HepG2 (cell line): Measurements from ENCODE around the gene MICOS13. TPM values are rescaled to one million over a fixed set of nuclear protein-coding genes. Genes with fewer than 3 reads are reported as not detected.

Experiments used
- BRF2 ChIP-seq: sonication (generic); formaldehyde crosslinking; IDR thresholded peaks from 2 replicates; pipeline ENCODE4 v1.8.1; 2022; ENCODE audit warnings: mild to moderate bottlenecking, missing genetic modification reagents
- FOXM1 ChIP-seq: sonication (generic); formaldehyde crosslinking; IDR thresholded peaks from 2 replicates; pipeline ENCODE4 v1.5.0; 2020; ENCODE audit warnings: missing genetic modification reagents
- KAT7 ChIP-seq: IDR thresholded peaks from 2 replicates; pipeline ENCODE4 v1.6.1; 2018; ENCODE audit warnings: borderline replicate concordance, missing compliant biosample characterization
- MIER3 ChIP-seq: IDR thresholded peaks from 2 replicates; pipeline ENCODE4 v1.6.1; 2016; ENCODE audit warnings: missing compliant biosample characterization, borderline replicate concordance
- NONO ChIP-seq, 2 experiments: fragments of 450-650 bp in 1 of 2; sonication (generic) in 1 of 2; formaldehyde crosslinking in 1 of 2; IDR thresholded peaks in 1 of 2; conservative IDR thresholded peaks in 1 of 2; 2 replicates each; pipeline versions ENCODE4 v1.6.1 to v1.8.0; 2017 to 2022; ENCODE audit warnings: mild to moderate bottlenecking in 1 of 2, missing genetic modification reagents in 1 of 2, moderate library complexity in 1 of 2
- NR1H2 ChIP-seq: sonication (generic); formaldehyde crosslinking; IDR thresholded peaks from 2 replicates; pipeline ENCODE4 v1.8.1; 2022; ENCODE audit warnings: low read depth, missing genetic modification reagents, borderline replicate concordance
- ZFYVE20 ChIP-seq: sonication (generic); formaldehyde crosslinking; IDR thresholded peaks from 2 replicates; pipeline ENCODE4 v1.8.0; 2023; ENCODE audit warnings: low read depth, mild to moderate bottlenecking, moderate library complexity, missing genetic modification reagents, borderline replicate concordance
- ZNF124 ChIP-seq: sonication (generic); formaldehyde crosslinking; IDR thresholded peaks from 2 replicates; pipeline ENCODE4 v1.4.0; 2020; ENCODE audit warnings: missing genetic modification reagents
- ZNF251 ChIP-seq: sonication (generic); formaldehyde crosslinking; IDR thresholded peaks from 2 replicates; pipeline ENCODE4 v1.9.0; 2021; ENCODE audit warnings: mild to moderate bottlenecking, missing genetic modification reagents
- ZNF414 ChIP-seq: sonication (generic); formaldehyde crosslinking; IDR thresholded peaks from 2 replicates; pipeline ENCODE4 v1.5.0; 2020; ENCODE audit warnings: missing genetic modification reagents
- ZNF451 ChIP-seq: sonication (generic); formaldehyde crosslinking; IDR thresholded peaks from 2 replicates; pipeline ENCODE4 v1.5.0; 2020; ENCODE audit warnings: mild to moderate bottlenecking, missing genetic modification reagents
- ZNF567 ChIP-seq: sonication (generic); formaldehyde crosslinking; IDR thresholded peaks from 2 replicates; pipeline ENCODE4 v1.8.1; 2023; ENCODE audit warnings: mild to moderate bottlenecking, missing genetic modification reagents, borderline replicate concordance
- ZNF589 ChIP-seq: sonication (generic); formaldehyde crosslinking; conservative IDR thresholded peaks from 2 replicates; pipeline ENCODE4 v1.8.0; 2022; ENCODE audit warnings: mild to moderate bottlenecking, moderate library complexity, missing genetic modification reagents
- polyA plus RNA-seq, 8 experiments: library from polyadenylated mRNA; depleted of rRNA in 3 of 8; stranded (reverse) in 7 of 8; unstranded in 1 of 8; fragments of >200 nt; fragmentation: Illumina TruSeq in 4 of 8; extraction: Trizol in 4 of 8; gene quantifications; 2 replicates each; pipeline versions ENCODE4 v1.2.1 to v1.2.3, GENCODE V29; 2011 to 2016; ENCODE audit warnings: low read depth in 4 of 8, missing spikeins in 1 of 8, mixed read lengths in 1 of 8; ENCODE audit not compliant: insufficient read depth in 1 of 8
- total RNA-seq, 5 experiments: library from RNA; depleted of rRNA; stranded (reverse); fragments of >200 nt; fragmentation: Illumina TruSeq; extraction: Trizol; gene quantifications; 2 replicates each; pipeline ENCODE4 v1.2.3, GENCODE V29; 2016; ENCODE audit warnings: low read depth in 1 of 5
- TF ChIP-seq, protein P1 (sequence below): sonication (generic); formaldehyde crosslinking; IDR thresholded peaks from 2 replicates; pipeline ENCODE4 v1.5.0; 2020; ENCODE audit warnings: mild to moderate bottlenecking, missing genetic modification reagents, borderline replicate concordance
- TF ChIP-seq, protein P2 (sequence below): sonication (generic); formaldehyde crosslinking; IDR thresholded peaks from 2 replicates; pipeline ENCODE4 v1.5.0; 2020; ENCODE audit warnings: mild to moderate bottlenecking, missing genetic modification reagents, borderline replicate concordance
- TF ChIP-seq, protein P3 (sequence below): sonication (generic); formaldehyde crosslinking; IDR thresholded peaks from 2 replicates; pipeline ENCODE4 v1.4.0; 2020; ENCODE audit warnings: missing genetic modification reagents

MICOS13 gene
- total and polyA plus RNA-seq, 2 of the 13 experiments (the other 11 are each of a cell fraction or from before 2014, with no cell fraction given) = 28.8 to 35.4 TPM

GRCh38 chr19:5680084-5680436 lies 256 bp downstream of the MICOS13 start (continued):
- TF ChIP-seq, protein P1, sequence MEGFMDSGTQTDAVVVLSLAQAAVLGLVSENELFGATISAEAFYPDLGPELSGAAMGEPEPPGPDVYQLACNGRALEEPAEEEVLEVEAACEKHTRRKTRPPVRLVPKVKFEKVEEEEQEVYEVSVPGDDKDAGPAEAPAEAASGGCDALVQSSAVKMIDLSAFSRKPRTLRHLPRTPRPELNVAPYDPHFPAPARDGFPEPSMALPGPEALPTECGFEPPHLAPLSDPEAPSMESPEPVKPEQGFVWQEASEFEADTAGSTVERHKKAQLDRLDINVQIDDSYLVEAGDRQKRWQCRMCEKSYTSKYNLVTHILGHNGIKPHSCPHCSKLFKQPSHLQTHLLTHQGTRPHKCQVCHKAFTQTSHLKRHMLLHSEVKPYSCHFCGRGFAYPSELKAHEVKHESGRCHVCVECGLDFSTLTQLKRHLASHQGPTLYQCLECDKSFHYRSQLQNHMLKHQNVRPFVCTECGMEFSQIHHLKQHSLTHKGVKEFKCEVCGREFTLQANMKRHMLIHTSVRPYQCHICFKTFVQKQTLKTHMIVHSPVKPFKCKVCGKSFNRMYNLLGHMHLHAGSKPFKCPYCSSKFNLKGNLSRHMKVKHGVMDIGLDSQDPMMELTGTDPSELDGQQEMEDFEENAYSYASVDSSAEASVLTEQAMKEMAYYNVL (CRISPR knock-in tag) = no peak
- TF ChIP-seq ZNF567 (no peak), NR1H2 (no peak), ZNF251 (CRISPR knock-in tag) (0 out of 2 replicates have a peak, but pooled peaks have one; percentile 73), ZNF589 (CRISPR knock-in tag) (no peak), BRF2 (CRISPR knock-in tag) (no peak), ZNF124 (CRISPR knock-in tag) (no peak), KAT7 (CRISPR knock-in tag) (no peak), FOXM1 (CRISPR knock-in tag) (no peak), NONO (IDR thresholded peaks at IDR 0.05) (no peak), NONO (CRISPR knock-in tag; conservative IDR thresholded peaks at IDR 0.05) (no peak), ZNF414 (peak; percentile 63; the same call in 1 of the 2 replicates), ZFYVE20 (CRISPR knock-in tag) (no peak), MIER3 (no peak), ZNF451 (CRISPR knock-in tag) (0 out of 2 replicates have a peak, but pooled peaks have one; percentile 2)
- TF ChIP-seq, protein P2, sequence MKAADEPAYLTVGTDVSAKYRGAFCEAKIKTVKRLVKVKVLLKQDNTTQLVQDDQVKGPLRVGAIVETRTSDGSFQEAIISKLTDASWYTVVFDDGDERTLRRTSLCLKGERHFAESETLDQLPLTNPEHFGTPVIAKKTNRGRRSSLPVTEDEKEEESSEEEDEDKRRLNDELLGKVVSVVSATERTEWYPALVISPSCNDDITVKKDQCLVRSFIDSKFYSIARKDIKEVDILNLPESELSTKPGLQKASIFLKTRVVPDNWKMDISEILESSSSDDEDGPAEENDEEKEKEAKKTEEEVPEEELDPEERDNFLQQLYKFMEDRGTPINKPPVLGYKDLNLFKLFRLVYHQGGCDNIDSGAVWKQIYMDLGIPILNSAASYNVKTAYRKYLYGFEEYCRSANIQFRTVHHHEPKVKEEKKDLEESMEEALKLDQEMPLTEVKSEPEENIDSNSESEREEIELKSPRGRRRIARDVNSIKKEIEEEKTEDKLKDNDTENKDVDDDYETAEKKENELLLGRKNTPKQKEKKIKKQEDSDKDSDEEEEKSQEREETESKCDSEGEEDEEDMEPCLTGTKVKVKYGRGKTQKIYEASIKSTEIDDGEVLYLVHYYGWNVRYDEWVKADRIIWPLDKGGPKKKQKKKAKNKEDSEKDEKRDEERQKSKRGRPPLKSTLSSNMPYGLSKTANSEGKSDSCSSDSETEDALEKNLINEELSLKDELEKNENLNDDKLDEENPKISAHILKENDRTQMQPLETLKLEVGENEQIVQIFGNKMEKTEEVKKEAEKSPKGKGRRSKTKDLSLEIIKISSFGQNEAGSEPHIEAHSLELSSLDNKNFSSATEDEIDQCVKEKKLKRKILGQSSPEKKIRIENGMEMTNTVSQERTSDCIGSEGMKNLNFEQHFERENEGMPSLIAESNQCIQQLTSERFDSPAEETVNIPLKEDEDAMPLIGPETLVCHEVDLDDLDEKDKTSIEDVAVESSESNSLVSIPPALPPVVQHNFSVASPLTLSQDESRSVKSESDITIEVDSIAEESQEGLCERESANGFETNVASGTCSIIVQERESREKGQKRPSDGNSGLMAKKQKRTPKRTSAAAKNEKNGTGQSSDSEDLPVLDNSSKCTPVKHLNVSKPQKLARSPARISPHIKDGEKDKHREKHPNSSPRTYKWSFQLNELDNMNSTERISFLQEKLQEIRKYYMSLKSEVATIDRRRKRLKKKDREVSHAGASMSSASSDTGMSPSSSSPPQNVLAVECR (CRISPR knock-in tag) = no peak
- TF ChIP-seq, protein P3, sequence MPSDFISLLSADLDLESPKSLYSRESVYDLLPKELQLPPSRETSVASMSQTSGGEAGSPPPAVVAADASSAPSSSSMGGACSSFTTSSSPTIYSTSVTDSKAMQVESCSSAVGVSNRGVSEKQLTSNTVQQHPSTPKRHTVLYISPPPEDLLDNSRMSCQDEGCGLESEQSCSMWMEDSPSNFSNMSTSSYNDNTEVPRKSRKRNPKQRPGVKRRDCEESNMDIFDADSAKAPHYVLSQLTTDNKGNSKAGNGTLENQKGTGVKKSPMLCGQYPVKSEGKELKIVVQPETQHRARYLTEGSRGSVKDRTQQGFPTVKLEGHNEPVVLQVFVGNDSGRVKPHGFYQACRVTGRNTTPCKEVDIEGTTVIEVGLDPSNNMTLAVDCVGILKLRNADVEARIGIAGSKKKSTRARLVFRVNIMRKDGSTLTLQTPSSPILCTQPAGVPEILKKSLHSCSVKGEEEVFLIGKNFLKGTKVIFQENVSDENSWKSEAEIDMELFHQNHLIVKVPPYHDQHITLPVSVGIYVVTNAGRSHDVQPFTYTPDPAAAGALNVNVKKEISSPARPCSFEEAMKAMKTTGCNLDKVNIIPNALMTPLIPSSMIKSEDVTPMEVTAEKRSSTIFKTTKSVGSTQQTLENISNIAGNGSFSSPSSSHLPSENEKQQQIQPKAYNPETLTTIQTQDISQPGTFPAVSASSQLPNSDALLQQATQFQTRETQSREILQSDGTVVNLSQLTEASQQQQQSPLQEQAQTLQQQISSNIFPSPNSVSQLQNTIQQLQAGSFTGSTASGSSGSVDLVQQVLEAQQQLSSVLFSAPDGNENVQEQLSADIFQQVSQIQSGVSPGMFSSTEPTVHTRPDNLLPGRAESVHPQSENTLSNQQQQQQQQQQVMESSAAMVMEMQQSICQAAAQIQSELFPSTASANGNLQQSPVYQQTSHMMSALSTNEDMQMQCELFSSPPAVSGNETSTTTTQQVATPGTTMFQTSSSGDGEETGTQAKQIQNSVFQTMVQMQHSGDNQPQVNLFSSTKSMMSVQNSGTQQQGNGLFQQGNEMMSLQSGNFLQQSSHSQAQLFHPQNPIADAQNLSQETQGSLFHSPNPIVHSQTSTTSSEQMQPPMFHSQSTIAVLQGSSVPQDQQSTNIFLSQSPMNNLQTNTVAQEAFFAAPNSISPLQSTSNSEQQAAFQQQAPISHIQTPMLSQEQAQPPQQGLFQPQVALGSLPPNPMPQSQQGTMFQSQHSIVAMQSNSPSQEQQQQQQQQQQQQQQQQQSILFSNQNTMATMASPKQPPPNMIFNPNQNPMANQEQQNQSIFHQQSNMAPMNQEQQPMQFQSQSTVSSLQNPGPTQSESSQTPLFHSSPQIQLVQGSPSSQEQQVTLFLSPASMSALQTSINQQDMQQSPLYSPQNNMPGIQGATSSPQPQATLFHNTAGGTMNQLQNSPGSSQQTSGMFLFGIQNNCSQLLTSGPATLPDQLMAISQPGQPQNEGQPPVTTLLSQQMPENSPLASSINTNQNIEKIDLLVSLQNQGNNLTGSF (CRISPR knock-in tag) = no peak
